GM18505 (cell line): Measurements from ENCODE around the gene WIPF2.

ENCODE experiments used
- ATAC-seq: cut with Tn5 transposase; IDR thresholded peaks from one replicate; pipeline ENCODE4 v1.9.1; 2021; ENCODE audit not compliant: unreplicated experiment
- POLR2A ChIP-seq: IDR thresholded peaks from 4 replicates; pipeline ENCODE4 v1.6.1; 2011; ENCODE audit warnings: borderline replicate concordance; ENCODE audit not compliant: insufficient read depth, insufficient read length; ENCODE audit errors: extremely low read depth

The WIPF2 gene

DNA sequence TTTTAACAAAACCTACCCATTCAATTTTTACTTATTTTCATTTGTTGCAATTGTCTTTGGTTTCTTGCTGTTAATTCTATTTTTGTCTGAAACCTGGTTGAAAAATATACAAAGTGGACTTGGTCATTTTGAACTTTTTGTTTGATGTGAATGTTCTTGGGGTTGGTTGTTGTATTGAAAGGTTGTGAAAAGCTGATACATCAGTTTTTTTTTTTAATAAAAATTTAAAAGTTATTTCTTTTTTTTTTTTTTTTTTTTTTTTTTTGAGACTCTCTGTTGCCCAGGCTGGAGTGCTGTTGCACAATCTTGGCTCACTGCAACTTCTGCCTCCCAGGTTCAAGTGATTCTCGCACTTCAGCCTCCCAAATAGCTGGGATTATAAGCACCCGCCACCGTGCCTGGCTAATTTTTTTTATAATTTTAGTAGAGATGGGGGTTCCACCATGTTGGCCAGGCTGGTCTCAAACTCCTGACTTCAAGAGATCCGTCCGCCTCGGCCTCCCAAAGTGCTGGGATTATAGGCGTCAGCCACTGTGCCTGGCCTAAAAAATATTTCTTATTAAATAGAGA lies 28.9 kb downstream of the WIPF2 start:
- no peak for ATAC-seq
- TF ChIP-seq POLR2A = no peak

DNA sequence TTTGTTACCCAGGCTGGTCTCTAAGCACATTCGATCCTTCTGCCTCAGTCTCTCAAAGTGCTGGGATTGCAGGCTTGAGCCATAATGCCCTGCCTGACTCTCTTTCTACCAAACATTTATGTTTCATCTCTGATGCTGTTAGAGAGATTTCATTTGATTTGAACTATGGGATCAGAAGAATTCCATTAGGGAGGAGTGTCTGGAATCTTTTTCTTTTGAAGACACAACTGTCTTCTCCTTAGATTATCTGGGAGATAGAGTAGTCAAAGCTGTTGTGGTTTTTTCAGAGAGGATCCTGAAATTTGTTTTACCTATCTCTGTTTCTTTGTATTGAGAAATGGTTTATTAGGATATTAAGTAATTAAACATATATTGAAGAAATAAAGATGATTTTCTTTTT lies 29.4 kb downstream of the WIPF2 start:
- no peak for TF ChIP-seq POLR2A
- ATAC-seq = no peak

DNA sequence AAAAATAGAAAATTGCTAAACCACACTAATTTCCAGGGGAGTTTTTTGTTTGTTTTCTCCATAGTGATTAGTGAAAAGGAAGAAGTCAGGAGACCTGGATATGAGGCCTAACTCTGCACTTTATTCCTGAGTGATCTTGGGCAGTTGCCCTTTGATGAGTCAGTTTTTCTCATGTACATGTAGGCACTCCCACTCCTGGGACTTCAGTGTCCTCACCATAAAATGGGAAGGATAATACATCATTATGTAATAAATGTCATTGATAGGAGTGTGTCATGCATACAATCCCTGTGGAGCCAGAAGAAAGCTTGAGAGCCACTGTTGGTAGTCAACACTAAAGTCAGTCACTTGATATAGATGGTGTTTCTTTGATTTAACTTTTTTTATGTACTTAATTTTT lies 32.5 kb downstream of the WIPF2 start:
- no peak for TF ChIP-seq POLR2A
- no peak for ATAC-seq

DNA sequence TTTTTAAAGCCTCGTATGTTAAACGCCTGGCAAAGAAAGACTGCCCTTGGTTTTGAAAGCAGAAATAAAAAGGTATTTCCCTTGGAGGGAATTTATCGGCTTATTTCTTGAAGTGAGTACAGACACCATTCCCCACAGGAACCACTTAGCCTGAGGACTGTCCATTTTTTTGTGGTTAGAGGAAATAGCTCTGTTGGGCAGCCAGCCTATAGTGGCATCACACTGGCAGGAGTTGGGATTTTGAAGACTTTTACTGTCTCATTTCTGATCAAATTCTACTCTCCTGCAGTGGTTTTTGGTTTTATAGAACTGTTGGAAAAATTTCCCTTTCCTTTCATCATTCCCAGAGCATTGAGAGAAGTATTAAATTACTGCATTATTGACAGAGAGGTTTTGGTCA lies 34.5 kb downstream of the WIPF2 start:
- no peak for ATAC-seq
- no peak for TF ChIP-seq POLR2A

DNA sequence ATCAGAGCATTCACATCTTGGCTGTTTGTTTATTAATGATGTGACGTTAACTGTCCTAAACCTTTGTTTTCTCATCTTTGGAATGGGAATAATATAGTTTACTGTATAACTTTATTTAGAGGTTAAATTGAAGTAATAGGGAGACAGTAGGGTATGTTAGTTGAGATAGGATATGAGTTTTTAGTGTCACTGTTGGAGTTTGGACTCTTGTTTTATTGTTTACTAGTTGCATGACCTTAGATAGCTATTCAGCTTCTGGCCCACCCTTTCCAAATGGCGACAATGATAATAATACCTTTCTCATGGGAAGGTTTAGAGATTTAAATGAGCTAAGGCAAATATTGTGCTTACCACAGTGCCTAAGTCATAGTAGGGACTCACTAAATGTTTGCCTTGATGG lies 40.4 kb downstream of the WIPF2 start:
- no peak for TF ChIP-seq POLR2A
- no peak for ATAC-seq

DNA sequence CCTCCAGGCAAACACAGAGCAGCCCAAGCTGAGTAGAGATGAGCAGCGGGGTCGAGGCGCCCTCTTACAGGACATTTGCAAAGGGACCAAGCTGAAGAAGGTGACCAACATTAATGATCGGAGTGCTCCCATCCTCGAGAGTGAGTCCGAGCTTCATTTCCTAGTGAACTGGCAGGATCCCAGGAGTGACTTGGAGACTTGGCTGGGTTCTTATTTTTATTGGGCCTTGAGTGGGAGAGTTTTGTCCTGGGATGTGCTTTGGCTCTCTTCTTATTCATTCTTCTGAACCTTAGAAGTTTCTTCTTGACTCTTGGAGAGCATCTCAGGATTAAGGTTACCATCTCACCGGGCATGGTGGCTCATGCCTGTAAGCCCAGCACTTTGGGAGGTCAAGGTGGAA lies 41.4 kb downstream of the WIPF2 start:
- TF ChIP-seq POLR2A = no peak
- ATAC-seq = no peak

DNA sequence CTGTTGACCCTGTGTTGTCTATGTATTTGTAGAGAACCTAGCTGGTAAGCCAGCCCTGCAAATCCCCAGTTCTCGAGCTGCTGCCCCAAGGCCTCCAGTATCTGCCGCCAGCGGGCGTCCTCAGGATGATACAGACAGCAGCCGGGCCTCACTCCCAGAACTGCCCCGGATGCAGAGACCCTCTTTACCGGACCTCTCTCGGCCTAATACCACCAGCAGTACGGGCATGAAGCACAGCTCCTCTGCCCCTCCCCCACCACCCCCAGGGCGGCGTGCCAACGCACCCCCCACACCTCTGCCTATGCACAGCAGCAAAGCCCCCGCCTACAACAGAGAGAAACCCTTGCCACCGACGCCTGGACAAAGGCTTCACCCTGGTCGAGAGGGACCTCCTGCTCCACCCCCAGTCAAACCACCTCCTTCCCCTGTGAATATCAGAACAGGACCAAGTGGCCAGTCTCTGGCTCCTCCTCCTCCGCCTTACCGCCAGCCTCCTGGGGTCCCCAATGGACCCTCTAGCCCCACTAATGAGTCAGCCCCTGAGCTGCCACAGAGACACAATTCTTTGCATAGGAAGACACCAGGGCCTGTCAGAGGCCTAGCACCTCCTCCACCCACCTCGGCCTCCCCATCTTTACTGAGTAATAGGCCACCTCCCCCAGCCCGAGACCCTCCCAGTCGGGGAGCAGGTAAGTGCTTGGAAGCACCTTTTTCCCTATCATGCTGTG lies 45.5 kb downstream of the WIPF2 start:
- TF ChIP-seq POLR2A = no peak
- ATAC-seq = no peak

DNA sequence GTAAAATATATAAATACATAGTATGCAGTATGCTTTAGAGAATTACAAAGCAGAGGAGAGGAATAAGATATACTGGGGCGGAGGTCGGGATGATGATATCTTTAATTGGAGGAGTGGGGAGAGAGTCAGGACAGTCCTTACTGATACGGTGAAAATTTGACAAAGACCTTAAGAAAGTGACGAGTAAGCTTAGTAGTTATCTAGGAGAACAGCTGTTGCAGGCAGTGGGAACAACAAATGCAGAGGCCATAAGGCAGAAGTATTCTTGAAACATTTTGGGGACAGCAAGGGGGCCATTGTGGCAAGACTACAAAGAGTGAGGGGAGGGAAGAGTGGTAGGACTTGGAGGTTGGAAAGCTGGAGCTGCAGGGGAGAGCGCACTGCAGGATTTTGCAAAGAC lies 46.2 kb downstream of the WIPF2 start:
- TF ChIP-seq POLR2A = no peak
- ATAC-seq = no peak

DNA sequence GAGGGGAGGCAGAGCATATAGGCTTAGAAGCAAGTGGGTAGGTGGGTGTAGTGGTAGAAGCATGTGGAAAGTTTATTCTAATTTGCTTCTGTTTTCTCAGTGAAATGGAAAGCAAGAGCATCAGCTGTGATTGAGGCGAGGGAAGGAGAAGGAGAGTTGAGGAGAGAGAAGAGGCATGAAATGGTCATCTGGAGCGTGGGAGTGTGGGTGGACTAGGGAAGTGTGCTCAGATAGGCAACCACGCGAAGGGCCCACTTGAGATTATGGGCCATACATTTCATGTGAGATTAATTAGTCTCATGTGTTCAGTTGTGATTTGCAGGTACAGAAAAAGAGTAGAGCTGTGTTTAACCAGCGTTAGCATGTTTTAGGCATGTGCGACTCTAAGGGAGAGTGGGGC lies 47.8 kb downstream of the WIPF2 start:
- no peak for TF ChIP-seq POLR2A
- no peak for ATAC-seq

DNA sequence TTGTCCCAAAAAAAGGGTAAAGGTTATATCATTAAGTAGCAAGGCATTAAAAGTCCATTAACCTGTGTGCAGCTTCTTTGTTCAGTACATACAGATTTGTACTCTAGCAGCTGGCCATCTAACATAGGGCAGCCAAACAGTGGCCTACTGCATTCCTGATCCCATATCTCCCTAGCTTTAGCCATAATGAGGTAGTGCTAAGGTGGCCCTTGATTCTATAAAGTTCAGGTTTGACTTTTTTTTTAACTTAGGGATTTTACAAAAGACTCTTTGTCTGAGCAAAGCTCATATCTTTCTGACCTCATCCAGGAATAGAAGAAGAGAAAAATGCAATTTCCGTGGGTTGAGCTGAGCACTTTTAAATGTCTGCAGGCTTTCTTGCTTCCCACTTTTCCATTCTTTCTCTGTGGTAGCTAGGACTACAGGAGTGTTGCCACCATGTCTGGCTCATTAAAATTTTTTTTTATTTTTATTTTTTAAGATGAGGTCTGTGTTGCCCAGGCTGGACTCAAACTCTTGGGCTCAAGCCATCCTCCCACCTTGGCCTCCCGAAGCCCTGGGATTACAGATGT lies 49.1 kb downstream of the WIPF2 start:
- no peak for TF ChIP-seq POLR2A
- no peak for ATAC-seq

DNA sequence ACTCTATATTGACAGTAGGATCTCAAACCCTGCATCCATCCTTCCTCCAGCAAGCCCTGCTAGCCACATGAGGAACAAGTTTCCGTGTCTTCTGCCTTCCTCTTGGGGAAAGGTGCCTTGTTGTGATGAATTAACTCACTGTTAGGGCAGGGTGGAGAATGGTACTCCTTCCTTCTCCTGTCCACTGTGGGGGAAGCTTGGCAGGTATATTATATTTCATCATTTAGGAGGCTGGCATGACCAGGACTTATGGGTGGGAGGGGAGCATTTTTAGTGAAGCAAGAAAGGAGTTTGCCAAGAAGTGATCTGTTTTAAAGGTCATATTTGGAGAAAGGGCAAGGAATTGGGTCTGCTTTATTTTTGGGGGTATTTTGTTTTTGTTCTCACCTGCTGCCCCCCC lies 59.3 kb downstream of the WIPF2 start:
- no peak for ATAC-seq
- no peak for TF ChIP-seq POLR2A

DNA sequence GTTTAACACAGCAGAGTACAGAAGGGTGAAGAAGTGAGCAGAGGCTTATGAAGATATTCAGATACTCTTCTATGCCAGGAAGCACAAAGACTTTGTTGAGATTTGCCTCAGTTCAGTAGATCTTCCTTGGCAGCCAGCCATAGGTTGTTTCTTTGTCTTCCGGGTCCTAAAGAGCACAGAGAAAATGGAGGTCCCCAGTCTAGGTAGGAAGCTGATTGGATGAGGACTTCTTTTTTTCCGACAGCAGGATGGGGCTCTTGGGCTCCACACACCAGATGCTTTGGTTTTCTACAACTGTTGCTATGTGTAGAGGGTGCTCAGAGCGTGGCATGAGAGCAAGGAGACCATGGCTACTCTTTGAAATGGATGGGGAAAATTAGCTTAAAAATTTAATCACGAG lies 60.3 kb downstream of the WIPF2 start:
- ATAC-seq = no peak
- TF ChIP-seq POLR2A = no peak

DNA sequence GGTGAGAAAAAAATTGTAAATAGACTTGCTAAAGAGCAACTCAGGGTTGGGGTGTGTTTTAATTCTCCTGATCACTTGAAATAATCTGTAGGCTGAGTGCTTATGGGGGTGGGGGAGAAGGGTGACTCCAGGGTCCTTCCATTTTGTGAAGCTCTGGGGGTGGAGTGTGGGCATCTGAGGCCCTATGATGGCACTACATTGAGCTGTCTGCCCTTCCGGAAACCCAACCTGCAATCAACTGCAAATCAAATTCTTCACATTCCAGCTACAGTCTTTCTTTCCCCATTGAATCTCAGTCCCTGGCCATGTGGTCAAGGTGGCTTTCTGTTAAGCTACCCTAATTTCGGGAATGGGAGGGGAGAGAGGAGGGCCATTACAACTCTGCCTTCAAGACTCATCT lies 62.6 kb downstream of the WIPF2 start:
- ATAC-seq = no peak
- no peak for TF ChIP-seq POLR2A

DNA sequence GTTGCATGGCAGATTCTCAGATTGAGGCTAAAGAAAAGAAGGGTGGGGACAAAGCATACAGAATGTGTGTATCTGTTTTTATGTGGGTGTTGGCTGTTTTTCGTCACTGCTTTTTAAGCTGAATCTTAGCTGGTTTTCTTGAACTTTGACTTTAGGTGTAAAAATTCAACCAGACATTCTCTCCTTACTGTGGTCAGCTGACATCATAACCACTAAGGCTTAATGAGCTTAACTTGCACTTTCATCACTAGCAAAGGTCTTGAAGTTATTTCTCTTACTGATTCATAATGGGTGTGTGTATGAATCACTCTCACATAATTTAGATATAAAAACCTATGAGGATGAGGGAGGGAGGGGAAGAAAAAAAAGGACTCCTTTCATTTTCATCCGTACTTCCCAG lies 64.6 kb downstream of the WIPF2 start:
- TF ChIP-seq POLR2A = no peak
- no peak for ATAC-seq
